NCI-H345 (cell line): ENCODE measurements around the gene LDLRAD4.

ENCODE experiments used
- DNase-seq: peaks from one replicate; lab custom pipeline; 2025; lab: John Stamatoyannopoulos, UW

LDLRAD4 gene

DNA sequence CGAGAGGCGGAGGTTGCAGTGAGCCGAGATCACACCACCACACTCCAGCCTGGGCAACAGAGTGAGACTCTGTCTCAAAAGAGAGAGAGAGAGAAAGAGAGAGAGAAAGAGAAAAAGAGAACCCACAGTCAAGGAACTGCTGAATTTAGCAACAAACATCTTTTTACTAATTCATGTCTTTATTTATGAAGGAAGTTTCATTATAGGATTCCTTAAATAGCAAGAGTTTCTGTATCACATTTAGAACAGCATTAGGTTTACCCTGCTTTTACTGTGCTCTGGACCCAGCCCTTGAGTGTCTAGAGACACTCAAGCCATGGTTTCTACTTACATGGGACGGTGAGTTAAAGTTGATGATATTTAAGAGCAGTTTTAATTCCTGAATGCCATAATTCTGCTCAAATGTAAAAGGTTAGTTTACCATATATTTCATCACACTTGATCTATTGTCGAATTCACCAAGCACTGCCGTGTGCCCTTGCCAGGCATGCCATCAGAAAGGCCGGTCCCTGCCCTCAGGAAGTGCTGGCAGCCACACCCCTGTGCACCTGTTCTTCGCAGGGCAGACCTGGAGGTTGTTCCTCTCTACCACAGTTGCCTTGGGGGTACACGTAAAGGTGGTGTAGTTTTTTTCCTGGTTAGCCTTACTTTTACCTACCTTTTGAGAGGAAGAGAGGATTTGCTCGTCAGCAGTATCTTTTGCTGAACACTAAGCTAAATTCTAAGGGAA lies 153.3 kb downstream of the LDLRAD4 start:
- no peak for DNase-seq

DNA sequence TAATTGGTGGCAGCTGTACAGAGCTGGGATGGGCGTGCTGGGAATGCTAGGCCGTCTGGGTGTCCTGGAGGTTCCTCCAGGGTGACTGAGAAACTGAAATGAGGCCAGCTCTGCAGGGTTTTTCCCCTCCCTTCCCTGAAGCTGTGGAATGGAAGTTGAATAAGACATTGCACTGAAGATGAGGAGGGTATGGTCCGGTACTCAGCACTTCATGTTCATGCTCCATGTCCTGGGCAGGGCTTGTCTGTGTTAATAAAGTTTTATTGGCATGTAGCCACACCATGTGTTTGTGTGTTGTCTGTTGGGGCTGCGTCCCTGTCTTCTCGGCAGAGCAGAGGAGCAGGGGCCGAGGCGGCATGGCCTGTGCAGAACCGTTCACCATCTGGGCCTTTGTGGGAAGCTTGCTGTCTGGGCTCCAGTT lies 154.0 kb downstream of the LDLRAD4 start:
- DNase-seq: no peak

DNA sequence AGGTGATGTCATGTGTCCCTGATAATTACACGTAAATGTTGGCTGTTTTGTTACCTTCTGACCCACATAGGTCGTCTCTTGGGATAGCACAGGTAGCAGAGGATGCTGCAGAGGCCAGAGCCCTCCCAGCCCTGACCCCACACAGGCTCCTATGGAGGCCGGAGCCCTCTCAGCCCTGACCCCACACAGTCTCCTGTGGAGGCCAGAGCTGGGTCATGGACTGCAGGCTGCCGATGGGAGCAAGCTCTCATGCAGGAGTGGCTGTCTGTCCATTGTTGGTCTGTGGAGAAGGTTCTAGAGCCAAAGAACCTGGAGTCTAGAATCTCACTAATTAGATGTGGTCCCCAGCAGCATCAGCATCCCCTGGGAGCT lies 155.5 kb downstream of the LDLRAD4 start:
- DNase-seq: no peak

DNA sequence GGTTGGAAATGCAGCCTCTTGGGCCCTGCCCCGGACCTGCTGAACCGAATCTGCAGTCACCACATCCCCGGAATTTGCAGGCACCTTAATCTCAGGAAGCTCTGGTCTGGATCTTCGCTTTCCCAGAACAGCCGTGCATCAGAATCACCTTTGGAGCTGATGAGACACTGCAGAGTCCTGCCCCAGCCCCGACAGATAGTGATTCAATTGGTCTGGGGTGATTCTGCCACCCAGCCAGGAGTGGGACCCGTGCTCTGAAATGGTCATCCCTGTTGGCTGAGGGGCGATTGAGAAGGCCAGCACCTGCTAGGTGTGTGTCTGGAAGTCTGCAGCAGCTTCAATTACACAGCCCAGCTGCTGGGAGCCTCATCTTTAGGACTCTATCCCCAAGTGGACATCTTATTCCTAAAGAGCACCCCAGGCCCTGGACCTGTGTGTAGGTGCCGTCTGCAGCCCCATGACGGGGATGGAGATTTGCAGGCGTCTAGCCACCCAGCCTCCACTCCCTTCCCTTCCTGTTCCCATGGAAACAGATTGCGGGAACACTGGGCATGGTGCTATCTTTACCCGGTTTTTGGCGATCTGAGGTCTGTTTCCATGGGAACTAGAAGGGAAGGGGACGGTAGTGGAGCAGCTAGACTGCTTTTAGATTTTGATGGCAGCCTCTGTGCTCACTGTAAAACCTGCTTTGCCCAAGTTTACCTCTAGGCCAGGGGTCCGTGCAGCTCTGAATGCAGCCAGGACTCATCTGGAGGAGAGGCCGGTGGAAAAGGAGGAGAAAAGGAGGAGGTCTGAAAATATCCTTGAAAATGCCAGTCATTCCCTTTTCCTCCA lies 156.1 kb downstream of the LDLRAD4 start:
- no peak for DNase-seq

DNA sequence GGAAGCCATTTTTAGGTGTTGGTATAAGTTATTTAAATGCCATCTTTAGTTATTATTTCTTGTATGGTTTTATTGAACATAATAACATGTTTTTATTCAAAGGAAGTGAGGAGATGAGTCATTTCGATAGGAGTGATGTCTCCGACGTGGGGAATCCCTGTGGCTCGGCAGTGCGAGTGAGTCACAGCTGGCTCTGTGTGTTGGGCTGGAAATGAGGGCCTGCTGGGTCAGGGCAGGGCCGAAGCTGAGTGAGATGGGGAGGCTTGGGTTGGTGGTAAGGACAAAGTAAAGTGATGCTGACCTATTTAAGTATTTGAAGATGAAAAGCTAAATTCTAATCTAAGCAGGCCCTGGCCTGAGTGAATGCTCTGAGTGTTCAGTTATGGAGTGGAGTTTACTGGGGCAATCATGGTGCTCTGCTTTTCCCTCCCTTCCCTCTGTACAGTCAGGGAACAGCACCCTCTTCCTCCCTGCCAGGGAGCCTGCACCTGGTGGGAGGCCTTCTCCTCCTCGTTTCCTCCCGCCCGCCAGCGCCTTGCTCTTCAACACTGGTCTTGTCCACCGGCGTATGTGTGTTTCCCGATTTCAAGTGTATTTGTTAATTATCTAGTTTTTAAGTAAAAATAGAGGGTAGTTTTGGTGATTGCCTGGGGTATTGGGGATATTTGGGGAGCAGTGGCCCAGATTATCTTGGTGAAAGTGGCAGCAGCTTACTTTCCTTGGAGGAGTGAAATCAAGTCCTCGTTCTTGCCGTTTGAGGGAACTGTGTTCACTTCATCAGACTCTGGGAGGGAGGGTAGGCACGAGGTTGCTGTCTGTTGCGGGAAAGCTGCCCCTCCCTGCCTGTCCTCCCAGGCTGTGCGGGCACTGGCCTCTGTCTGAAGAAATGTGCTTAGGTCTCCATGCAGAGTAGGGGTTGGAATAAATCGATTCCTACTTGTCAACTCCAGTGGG lies 157.0 kb downstream of the LDLRAD4 start:
- no peak for DNase-seq

DNA sequence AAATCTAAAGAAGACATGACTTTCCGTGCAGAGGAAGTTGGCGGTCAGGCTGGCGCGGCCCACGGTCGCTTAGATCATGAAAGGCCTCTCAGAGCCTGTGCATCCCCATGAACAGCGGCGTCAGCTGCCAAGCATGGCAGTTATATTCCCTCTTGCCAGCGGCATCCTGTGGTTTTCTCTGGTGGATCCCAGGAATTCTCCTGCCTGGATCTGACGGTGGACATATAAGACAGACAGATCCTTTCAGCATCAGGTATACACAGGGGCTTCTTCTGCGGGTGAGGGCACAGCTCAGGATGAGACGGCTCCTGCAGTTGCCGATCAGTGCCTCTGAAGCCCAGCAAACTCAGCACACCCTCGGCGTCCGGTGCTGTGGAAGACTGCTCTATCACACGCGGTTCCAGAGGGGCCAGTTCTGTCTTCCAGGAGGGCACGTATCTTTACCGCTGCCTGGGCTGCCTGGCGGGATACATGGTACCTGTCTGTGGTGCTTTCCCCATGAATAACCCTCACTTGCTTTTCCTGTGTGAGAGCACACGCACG lies 157.8 kb downstream of the LDLRAD4 start:
- no peak for DNase-seq

DNA sequence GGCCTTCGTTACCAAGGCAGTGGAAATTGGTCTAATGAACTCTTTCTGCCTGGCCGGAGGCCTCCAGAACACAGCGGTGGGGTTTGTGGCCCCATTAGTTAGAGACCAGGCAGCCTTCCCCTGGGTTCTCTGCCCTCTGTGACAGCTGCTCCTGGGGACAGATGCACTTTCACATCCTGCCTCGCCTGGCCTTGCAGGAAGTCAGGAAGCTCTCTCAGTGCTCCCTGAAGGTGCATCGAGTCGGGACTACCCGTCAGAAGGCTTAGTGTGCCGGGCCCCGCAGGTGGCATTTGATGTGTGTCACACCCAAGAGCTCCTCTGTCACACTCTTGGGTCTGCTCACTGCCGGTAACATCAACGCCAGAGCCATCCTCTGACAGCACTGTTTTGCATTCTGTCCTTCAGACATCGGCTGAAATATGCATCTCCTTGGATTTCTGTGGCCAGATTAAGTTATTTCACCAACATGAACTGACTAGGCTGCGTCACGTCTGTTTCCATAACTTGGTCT lies 158.3 kb downstream of the LDLRAD4 start:
- no peak for DNase-seq

DNA sequence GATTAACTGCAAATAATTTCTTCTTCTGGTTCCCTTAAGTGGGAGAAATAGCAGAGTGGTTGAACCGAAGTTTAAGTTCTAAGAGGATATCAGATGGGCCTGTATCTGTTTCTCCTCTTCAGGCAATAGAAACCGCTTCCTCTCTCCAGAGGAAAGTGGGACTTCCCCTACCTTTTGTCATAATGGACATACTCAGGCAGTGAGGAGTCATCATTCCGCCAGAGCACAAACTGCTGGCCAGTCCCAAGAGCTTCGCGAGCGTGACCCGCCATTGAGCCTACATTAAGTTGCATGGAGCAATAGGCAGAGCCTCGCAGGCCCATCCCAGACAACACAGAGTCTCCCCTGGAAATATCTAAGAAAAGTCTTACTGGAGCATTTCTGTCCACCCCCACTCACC lies 158.9 kb downstream of the LDLRAD4 start:
- DNase-seq: no peak

DNA sequence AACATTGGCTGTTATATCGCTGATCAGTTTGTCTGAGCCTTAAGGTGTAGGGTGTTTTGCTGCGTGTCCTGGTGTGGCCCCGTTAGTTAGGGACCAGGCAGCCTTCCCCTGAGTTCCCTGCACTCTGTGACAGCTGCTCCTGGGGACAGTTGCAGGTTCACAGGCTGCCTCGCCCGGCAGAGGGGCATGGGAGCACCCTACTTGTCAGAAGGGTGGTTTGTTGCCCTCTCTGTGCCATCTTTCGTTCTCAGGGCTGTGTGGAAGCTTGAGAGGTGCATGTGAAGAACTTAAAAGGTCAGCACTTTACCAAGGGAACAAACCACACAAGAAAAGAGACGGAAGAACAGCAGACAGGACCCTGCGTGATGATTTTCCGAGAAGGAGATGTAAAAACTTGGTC lies 159.6 kb downstream of the LDLRAD4 start:
- DNase-seq: no peak

DNA sequence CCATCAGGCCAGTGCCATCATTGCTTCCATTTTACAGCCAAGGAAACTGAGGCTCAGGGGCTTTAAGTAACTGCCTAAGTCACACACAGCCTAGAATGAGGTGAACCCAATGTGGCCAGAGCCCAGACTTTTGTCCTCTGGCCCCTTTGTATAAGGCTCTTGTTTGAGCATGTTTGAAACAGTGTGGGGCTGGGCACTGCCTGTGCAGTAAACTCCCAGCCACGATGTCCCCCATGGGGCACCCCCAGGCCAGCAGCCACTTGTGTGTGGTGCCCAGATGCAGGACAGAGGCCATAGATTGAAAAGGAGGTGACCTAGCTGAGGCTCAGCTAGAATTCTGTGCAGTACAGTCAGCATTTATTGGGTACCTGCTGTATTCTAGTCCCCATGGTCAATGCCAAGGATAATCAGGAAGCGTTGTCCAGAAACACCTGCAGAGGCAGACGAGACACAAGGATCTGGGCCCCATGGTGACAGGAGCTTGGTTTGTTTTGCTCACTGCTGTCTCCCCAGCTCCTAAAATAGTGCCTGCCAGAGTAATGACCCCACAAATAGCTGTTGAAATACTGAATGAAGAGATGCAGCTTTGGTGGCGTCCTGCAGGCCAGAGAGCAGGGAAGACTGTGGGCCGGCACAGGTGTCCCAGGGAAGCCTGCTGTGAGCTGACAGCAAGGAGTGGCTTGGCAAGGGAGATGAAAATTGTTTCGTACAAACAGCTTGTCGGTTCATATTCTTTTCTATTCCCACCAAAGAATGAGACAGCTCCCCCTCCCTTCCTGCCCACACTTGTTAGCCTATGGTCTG lies 160.7 kb downstream of the LDLRAD4 start:
- peak; percentile 75 for DNase-seq

DNA sequence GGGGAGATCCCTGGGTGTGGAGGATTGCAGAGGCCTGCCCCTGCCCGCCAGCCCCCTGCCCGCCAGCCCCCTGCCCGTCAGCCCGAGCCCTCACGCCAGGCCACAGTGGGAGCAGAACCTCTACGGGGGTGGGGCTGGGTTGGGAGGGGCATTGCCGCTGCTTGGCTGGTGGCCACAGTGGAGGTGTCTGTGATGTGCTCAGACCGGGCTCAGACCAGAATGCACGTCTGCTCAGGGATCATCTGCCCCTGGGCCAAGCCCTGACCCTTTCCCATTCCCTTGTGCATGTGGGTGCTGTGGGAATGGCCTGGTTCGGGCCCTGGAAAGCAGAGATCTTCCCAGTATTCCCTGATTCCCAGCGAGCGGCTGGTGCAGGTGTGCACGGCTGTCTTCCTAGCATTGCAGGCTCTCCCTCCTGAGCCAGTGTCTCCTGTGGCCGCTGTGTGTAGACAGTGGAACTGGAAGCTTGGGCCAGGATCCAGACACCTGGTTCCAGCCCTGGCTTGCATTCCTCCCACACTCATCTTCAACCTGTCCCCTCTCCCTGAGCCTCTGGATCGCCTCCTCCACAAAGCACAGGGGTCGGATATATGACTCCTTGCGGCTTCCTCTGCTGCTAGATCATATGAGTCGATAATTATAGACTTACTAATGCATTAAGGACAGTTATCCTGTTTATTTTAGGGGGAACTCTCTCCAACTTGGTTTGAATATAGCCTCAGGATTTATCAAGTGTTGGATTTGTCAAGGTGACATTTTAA lies 161.6 kb downstream of the LDLRAD4 start:
- no peak for DNase-seq

DNA sequence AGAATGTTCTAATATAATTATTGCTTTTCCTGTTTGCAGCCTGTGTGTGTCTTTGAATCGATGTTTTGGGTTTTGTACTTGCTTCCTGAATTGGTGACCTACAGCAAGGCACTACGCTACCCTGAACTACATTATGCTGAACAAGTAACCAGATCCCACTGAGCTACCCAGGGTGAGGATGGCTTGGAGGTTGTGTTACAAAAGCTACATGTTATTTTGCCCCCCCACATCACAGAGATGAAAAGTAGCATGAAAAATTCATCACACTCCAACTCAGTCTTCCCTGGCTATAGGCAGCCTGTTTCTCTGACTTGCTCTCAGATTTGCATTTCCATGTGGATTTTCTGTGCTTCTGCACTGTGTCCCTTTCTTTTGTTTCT lies 162.1 kb downstream of the LDLRAD4 start:
- DNase-seq: no peak

DNA sequence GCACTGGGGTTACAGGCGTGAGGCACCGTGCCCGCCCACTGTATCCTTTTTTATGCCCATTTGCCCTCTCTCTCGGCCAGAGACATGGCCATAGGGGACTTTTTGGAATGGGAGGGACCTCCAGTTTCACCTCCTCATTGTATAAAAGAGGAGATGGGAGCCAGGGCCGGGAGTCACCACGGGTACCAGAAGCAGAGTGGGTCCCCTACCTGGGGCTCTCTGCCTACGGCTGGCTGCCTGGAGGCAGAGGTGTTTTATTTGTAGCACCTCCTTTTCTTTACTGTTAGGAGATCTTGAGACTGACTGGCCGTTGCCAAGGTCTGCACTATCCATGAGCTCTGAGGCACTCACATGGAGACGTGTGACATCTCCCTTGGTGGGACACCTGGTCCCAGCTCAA lies 162.8 kb downstream of the LDLRAD4 start:
- DNase-seq: no peak

DNA sequence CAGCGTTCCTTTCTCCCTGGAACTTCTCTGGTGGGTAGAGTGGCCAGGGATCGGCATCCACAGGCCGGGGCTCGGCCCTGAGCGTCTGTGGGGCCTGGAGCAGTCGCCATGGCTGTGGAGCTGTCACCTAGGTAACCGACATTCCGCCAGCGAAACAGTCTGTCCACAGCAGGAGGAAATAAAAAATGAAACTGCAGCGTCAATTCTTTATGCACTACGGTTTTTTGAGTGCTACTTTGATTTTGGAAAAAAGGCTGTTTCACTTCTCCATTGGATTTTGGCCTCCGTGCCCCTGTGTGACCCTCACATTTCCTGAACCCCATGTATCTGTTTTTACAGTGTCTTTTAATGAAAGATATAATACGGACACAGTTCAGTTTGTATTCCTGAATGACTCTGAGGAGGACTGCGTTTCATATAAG lies 163.4 kb downstream of the LDLRAD4 start:
- no peak for DNase-seq

DNA sequence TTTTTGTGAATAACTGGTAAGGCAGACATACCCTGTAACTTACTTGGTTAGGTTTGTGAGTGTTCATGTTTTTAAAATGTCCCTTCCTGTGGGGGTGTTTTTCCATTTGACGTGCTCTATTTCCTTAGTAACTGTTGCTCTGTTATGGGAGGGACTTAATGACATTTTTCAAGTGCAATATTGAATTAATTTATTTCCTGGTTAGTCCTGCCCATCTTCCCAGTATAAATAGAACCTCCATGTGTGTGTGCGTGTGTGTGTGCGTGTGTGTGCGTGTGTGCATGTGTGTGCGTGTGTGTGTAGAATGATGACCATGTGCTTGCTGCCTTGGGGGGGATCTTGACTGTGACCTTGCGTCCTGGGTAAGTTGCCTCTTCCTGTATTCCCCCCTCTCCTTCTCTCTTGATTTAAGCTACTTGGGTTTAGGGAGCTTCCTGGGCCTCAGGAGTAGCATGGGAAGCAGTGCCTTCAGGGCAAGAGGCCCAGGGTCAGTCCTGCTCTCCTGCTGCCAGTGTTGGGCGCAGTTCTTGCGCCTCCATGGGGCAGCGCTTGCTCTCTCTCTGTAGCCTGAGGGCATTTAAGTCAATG lies 163.9 kb downstream of the LDLRAD4 start:
- peak; percentile 33 for DNase-seq

DNA sequence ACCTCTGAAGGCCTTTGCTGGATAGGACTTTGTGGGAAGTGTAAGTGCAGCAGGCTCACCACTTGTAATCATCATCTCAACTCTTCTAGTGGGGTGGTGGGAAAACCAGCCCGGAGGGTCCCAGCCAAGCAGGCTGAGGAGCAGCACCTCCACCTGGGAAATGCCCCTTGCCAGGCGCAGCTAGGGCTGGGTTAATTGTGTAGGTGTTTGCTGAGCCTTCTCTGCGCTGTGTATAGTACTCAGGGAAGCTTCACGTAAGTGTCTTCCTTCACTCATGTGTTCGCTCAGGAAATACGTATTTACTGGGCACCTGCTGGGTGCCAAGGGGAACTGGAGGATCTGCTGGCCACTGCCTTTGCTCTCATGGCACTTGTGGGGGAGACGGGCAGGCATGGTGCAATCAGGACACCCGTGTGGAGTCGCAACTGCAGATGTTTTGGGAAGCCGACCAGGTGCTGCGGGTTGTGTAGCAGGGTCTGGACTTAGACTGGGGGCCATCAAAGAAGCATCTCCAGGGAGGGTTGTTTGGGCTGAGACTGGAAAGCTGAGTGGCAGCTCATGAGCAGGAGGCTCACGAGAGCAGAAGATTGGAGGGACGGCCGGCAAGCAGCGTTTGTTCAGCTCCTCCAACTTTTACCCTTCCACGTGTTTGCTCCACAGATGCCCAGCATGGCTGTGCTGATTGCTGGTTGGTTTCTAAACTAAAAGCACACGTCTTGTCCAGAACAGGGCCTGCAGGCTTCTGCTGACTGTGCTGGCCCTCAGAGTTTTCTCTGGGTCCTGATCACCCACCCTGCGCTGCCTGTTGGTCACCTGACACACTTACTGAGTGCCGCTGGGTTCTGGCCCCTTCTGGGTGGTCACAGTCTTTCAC lies 164.6 kb downstream of the LDLRAD4 start:
- DNase-seq: no peak

DNA sequence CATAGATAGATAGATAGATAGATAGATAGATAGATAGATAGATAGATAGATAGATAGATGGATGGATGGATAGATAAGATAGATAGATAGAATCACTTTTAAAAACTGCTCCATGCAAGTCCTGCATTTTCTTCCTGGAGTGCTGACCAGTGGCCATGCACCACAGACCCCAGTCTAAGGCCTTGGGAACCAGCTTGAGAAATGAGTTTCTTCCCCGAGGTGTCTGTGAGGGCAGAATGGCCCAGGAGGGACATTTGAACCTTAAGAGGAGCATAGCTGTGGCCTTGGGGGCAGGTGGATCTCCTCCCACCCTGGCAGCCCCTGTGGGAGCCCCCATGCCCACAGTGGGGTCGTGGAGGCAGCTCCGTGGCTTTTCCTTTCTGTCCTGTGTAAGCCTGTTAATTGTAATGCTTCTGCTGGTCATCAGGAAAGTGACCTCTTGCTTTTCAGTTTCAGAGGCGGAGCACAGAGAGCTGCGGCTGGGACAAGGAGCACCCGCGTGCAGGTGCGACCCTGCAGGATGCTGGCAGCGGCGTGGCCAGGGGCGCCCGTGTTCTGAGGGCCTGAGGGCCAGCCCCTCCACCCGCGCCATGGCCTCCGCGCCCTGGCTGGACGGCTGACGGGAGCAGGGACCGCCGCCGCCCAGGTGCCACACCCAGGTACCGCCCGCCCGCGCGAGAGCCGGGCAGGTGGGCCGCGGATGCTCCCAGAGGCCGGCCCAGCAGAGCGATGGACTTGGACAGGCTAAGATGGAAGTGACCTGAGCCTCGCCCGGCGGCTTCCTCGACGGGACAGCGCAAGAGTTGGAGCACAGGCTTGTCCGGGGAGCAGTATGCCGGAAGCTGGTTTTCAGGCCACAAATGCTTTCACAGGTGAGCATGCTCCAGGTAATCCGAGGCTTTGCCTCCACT lies 168.6 kb downstream of the LDLRAD4 start:
- no peak for DNase-seq
